DND-41 (cell line): ENCODE results near the gene TAF13.

Experiments used
- EZH2 ChIP-seq: IDR thresholded peaks from 3 replicates; pipeline ENCODE4 v1.6.1; 2012; ENCODE audit warnings: borderline replicate concordance, low read depth, mild to moderate bottlenecking, moderate library complexity, low read length, inconsistent platforms; ENCODE audit not compliant: severe bottlenecking
- TF ChIP-seq, protein P1 (sequence below): IDR thresholded peaks from 2 replicates; pipeline ENCODE4 v1.5.1; 2012; ENCODE audit warnings: borderline replicate concordance, low read length, moderate library complexity, mild to moderate bottlenecking; ENCODE audit not compliant: poor library complexity, severe bottlenecking; ENCODE audit errors: extremely low read depth

DNA sequence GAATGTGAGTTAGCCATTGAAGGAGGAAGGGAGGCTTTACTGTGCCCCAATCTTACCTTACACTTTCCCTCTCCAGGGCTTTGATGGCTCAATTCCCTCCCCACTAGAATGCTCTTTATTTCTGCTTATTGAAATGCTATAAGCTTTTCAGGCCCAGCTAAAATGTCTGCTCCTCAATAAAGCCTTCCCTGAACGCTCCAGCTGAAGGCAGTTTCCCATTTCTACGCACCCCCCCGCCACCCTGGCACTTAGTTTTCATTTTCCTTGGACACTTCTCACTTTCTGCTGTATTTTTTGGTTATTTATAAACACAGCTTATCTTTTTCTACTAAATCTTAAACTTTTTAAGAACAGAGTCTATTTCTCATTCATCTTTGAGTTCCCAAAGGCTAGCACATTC lies 7.7 kb upstream of the TAF13 start:
- TF ChIP-seq, protein P1, sequence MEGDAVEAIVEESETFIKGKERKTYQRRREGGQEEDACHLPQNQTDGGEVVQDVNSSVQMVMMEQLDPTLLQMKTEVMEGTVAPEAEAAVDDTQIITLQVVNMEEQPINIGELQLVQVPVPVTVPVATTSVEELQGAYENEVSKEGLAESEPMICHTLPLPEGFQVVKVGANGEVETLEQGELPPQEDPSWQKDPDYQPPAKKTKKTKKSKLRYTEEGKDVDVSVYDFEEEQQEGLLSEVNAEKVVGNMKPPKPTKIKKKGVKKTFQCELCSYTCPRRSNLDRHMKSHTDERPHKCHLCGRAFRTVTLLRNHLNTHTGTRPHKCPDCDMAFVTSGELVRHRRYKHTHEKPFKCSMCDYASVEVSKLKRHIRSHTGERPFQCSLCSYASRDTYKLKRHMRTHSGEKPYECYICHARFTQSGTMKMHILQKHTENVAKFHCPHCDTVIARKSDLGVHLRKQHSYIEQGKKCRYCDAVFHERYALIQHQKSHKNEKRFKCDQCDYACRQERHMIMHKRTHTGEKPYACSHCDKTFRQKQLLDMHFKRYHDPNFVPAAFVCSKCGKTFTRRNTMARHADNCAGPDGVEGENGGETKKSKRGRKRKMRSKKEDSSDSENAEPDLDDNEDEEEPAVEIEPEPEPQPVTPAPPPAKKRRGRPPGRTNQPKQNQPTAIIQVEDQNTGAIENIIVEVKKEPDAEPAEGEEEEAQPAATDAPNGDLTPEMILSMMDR, result no peak
- TF ChIP-seq EZH2, result no peak
